ENCODE measurements around the gene FMNL3.

Gene FMNL3

DNA sequence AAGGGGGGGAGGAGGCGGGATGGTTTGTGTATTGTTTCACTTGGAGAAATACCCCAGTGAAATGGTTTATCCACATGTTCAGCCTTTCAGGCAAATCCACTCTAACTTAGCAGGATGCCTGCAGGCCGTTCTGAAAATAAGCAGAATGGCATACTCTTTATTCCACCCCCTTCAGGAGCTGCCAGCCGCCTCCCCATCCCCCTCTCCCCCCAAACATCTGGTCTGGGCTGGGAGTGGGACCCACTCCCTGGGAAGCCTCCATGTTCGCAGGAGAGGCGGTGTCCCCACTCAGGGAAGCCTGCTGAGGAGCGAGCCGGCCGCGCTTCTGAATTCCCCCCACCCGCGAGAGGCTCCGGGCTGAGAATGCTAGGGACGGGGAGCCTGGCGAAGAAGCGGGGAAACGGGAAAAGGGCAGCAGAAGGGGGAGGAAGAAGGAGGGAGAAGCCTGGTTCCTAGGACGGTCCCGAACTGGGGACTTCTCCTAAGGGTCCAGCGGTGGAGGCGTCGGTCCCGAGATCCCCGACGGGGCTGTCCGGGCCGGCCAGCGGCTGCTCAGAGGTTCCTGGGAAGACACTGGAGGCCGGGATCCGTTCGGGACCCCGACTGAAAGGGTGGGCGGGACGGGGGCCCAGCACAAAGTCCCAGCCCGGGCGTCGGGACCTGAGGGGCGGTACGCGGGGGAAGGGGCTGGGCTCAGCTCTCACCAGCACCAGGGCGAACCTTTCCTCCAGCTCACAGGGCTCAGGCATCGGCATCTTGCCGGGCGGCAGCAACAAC, 666 bp downstream of the FMNL3 start:
- peak overlapping the region; percentile 43 for H3K4me3 ChIP-seq (ENCODE audit: low read length)
- DNase-seq (ENCODE audit: low read depth), result no peak
- no peak for TF ChIP-seq CTCF (IDR thresholded peaks at IDR 0.05; ENCODE audit: insufficient read depth, low read depth, low read length, missing control alignments)

DNA sequence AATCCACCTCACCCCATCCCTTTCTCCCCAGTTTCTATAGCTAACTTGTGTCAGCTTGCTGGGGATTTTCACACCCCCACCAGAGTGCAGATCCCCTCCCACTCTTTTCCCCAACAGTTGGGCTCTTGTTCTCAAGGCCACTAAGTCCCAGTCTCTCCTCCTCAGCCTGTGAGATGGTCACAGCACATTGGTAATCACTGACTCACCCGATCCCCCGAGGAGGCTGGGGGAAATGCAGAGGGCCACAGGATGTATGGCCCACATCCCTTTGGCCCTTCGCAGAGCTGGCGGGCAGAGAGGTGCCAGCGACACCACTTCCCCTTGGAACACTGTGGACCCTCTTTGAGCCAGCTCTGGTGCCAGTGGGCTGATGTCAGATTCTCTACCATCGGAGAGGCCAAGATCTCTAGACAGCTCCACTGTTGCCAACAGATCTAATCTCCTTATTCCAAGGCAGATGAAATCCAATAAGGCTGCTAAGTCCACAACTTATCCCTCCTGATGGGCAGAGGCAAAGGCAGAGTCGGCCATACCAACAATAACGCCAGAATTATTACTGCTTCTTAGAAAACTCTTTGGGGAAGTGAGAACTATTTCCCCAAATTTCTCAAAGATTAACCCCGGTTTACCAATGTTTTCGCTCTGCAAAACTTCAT, 1.6 kb downstream of the FMNL3 start:
- DNase-seq (ENCODE audit: low read depth), result peak; percentile 31
- no peak overlapping the region for H3K4me3 ChIP-seq (ENCODE audit: low read length)
- TF ChIP-seq CTCF (IDR thresholded peaks at IDR 0.05; ENCODE audit: insufficient read depth, low read depth, low read length, missing control alignments), result no peak

- DNase-seq (ENCODE audit: low read depth), result peak; percentile 26
- TF ChIP-seq CTCF (IDR thresholded peaks at IDR 0.05; ENCODE audit: insufficient read depth, low read depth, low read length, missing control alignments), result no peak
- H3K4me3 ChIP-seq (ENCODE audit: low read length), result no peak overlapping the region
These were observed 3.5 kb downstream of the FMNL3 start for GRCh38 chr12:49703647-49704137.

DNA sequence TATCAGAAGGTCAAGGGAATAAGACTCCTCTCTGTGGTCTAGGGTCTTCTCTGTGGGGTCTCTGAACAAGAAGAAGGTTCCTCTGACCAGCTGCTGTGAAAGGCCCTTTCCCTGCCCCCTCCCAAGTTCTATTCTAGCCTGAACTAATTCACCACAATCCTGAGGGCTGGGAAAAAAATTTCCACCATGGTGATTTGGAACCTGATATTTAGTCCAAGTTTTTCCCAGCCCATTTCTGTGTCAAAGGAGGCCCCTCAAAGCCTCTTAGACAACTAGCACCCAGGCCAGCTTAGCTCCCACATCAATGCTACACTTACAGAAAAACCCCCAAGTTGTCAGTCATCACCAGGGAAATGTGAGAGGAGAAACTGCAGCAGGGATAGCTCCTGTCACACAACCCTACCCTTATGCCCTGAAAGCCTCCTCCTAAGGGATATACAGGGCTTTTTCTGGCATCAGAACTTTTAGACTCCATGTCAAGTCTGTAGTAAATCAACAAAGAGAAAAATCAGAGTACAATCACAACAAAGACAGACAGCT, 4.5 kb downstream of the FMNL3 start:
- TF ChIP-seq CTCF (IDR thresholded peaks at IDR 0.05; ENCODE audit: insufficient read depth, low read depth, low read length, missing control alignments), result no peak
- H3K4me3 ChIP-seq (ENCODE audit: low read length), result no peak overlapping the region
- DNase-seq (ENCODE audit: low read depth), result no peak

GRCh38 chr12:49702009-49702408, 5.2 kb downstream of the FMNL3 start:
- H3K4me3 ChIP-seq (ENCODE audit: low read length), result no peak overlapping the region
- no peak for TF ChIP-seq CTCF (IDR thresholded peaks at IDR 0.05; ENCODE audit: insufficient read depth, low read depth, low read length, missing control alignments)
- no peak for DNase-seq (ENCODE audit: low read depth)

DNA sequence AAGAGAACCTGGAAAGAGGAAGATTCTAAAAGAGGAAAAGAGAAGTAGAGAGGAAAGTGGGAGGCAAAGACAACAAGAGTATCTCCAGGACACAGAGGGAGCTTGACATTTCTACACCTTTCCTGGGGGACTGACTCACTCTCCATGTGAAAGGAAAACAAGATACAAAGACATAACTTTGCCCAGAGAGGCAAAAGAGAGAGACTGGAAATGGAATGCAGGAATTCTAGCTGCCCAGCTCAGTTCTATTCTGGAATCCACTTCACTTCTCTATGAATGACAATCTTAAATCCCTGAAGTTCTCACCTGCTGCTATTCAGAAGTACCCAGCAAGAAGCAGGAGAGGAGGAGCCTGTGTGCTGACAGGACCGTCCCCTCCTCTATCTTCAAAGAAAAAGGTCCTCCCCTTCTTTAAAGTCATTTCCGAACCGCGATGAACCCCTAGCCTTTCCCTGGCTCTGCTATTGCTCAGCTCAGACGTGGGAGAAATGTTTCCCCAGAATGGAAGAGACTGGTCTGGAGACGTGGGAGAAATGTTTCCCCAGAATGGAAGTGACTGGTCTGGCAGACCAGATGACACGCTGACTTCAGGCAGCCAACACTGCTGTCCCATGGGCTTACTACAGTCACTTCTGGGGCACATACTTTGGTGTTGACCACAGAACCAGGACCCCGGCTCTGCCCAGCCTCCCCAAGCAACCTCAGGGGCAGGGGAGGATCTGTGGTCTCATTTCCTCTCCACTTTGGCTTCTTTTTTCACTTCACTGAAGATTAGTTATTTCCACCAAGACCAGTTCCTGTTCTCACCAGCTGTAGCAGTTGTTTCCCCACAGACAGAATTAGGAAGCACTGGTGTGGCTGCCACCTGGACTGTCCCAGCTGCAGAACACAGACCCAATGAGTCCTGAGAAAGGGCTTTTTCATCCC, 8.3 kb downstream of the FMNL3 start:
- TF ChIP-seq CTCF (IDR thresholded peaks at IDR 0.05; ENCODE audit: insufficient read depth, low read depth, low read length, missing control alignments), result no peak
- DNase-seq (ENCODE audit: low read depth), result peak; percentile 64
- H3K4me3 ChIP-seq (ENCODE audit: low read length), result no peak overlapping the region

Measured in epithelial cell of esophagus (primary cell).